Natural killer cell (primary cell): Measurements from ENCODE around the gene MEI4. TPM values are rescaled to one million over a fixed set of nuclear protein-coding genes. Genes with fewer than 3 reads are reported as not detected.

ENCODE experiments used
- ATAC-seq, 3 donors: fragments of 150-1000 bp in 2 of 3; fragments of 200-7000 bp in 1 of 3; cut with Tn5 transposase; 1 replicate in 1 of 3; 2 replicates in 2 of 3; pipeline ENCODE4 v1.10.0; 2021; ENCODE audit warnings: mild to moderate bottlenecking in 2 of 3, moderate library complexity in 2 of 3
- DNase-seq, 2 donors: peaks; one replicate each; pipeline versions ENCODE4 v3.0.0 to v3.0.0-alpha.2; 2013 to 2021; ENCODE audit warnings: mixed read lengths in 1 of 2
- H3K27ac ChIP-seq: one replicate; pipeline ENCODE4 v1.5.1; 2013; ENCODE audit warnings: mild to moderate bottlenecking, low read length
- H3K27me3 ChIP-seq: one replicate; pipeline ENCODE4 v1.6.1; 2013; ENCODE audit warnings: low read length; ENCODE audit not compliant: control insufficient read depth, insufficient read depth
- H3K36me3 ChIP-seq: one replicate; pipeline ENCODE4 v1.6.1; 2013; ENCODE audit warnings: low read length; ENCODE audit not compliant: control insufficient read depth, insufficient read depth
- H3K4me1 ChIP-seq: one replicate; pipeline ENCODE4 v1.6.1; 2013; ENCODE audit warnings: low read length; ENCODE audit not compliant: control insufficient read depth, insufficient read depth
- H3K4me3 ChIP-seq: one replicate; pipeline ENCODE4 v1.5.1; 2013; ENCODE audit warnings: low read length
- H3K9me3 ChIP-seq: one replicate; pipeline ENCODE4 v1.6.1; 2013; ENCODE audit warnings: low read length; ENCODE audit not compliant: control insufficient read depth, insufficient read depth
- H3K27ac Mint-ChIP-seq, 2 donors: one replicate each; pipeline ENCODE4 v1.8.0; 2022; ENCODE audit warnings: mild to moderate bottlenecking in 2 of 2, mixed read lengths in 2 of 2, moderate library complexity in 1 of 2
- H3K27me3 Mint-ChIP-seq, 2 donors: one replicate each; pipeline ENCODE4 v1.8.0; 2022; ENCODE audit warnings: low read depth in 2 of 2, mixed read lengths in 2 of 2
- H3K36me3 Mint-ChIP-seq: one replicate; pipeline ENCODE4 v1.8.0; 2022; ENCODE audit warnings: mixed read lengths
- H3K4me1 Mint-ChIP-seq, 2 donors: one replicate each; pipeline ENCODE4 v1.8.0; 2022; ENCODE audit warnings: mixed read lengths in 2 of 2
- H3K4me3 Mint-ChIP-seq: one replicate; pipeline ENCODE4 v1.8.0; 2022; ENCODE audit warnings: mild to moderate bottlenecking, moderate library complexity, mixed read lengths
- H3K9me3 Mint-ChIP-seq, 2 donors: one replicate each; pipeline ENCODE4 v1.8.0; 2022; ENCODE audit warnings: mixed read lengths in 2 of 2
- CTCF ChIP-seq: fragments of 200-600 bp; IDR thresholded peaks from one replicate; pipeline ENCODE4 v1.8.0; 2022; ENCODE audit warnings: antibody characterized with exemption
- WGBS: methylation state at CpG from one replicate; pipeline ENCODE4 v1.1.7; 2013; ENCODE audit warnings: missing lambda C conversion rate; ENCODE audit not compliant: insufficient coverage; 5-methylcytosine and 5-hydroxymethylcytosine counted together
- intact Hi-C: fragments of 100-400 bp; cut with micrococcal nuclease; formaldehyde crosslinking; loops from one replicate; pipeline ENCODE4 v1.14.2; 2022
- total RNA-seq, 4 donors: library from RNA; stranded (reverse); fragments of 120-200 nt in 1 of 4; gene quantifications; one replicate each; pipeline versions ENCODE4 v1.2.3 to v1.2.4, GENCODE V29; 2013 to 2022

The MEI4 gene
- total RNA-seq, 3 donors from 2014 or later (not counting 1 experiment from before 2014, with no cell fraction given), result not detected

GRCh38 chr6:77812304-77812703, 159.5 kb downstream of the MEI4 start:
- H3K9me3 Mint-ChIP-seq, result peaks cover 8 to 16% of the 10 kb centered on the region in 2 donors
- no peak for TF ChIP-seq CTCF
- Histone ChIP-seq H3K27me3 (no peaks in the 10 kb centered on the region), H3K4me3 (no peak overlapping the region), H3K4me1 (no peaks in the 10 kb centered on the region), H3K36me3 (no peaks in the 10 kb centered on the region), H3K27ac (no peak overlapping the region), H3K9me3 (no peaks in the 10 kb centered on the region)
- intact Hi-C loops, result no loop called here
- no peaks in the 10 kb centered on the region for H3K27me3 Mint-ChIP-seq
- DNase-seq (no peak), ATAC-seq (no peak)
- no peaks in the 10 kb centered on the region for H3K4me1 Mint-ChIP-seq
- no peak overlapping the region for H3K4me3 Mint-ChIP-seq
- 73% methylated on average over 1 of the region's 1 CpG for WGBS
- no peaks in the 10 kb centered on the region for H3K36me3 Mint-ChIP-seq
- no peak overlapping the region for H3K27ac Mint-ChIP-seq

- Mint-ChIP-seq H3K4me1 (no peaks in the 10 kb centered on the region), H3K27me3 (no peaks in the 10 kb centered on the region), H3K36me3 (no peaks in the 10 kb centered on the region), H3K9me3 (peaks cover 8 to 18% of the 10 kb centered on the region in 2 donors), H3K4me3 (no peak overlapping the region), H3K27ac (no peak overlapping the region)
- H3K9me3 ChIP-seq, result no peaks in the 10 kb centered on the region
- intact Hi-C loops, result no loop called here
- no peak for TF ChIP-seq CTCF
- no peaks in the 10 kb centered on the region for H3K36me3 ChIP-seq
- H3K4me3 ChIP-seq, result no peak overlapping the region
- DNase-seq, result no peak
- 92% methylated on average over 1 of the region's 1 CpG for WGBS
- H3K27ac ChIP-seq, result no peak overlapping the region
- no peaks in the 10 kb centered on the region for H3K4me1 ChIP-seq
- H3K27me3 ChIP-seq, result no peaks in the 10 kb centered on the region
- ATAC-seq, result no peak
Observed at GRCh38 chr6:77813090-77813489, 160.3 kb downstream of the MEI4 start.

GRCh38 chr6:77814119-77814518, 161.3 kb downstream of the MEI4 start:
- no peaks in the 10 kb centered on the region for H3K27me3 ChIP-seq
- 94% methylated on average over 1 of the region's 1 CpG for WGBS
- H3K9me3 Mint-ChIP-seq, result peaks cover 3 to 11% of the 10 kb centered on the region in 2 donors
- H3K4me1 ChIP-seq, result no peaks in the 10 kb centered on the region
- H3K9me3 ChIP-seq, result no peaks in the 10 kb centered on the region
- H3K4me3 ChIP-seq, result no peak overlapping the region
- intact Hi-C loops, result no loop called here
- H3K4me3 Mint-ChIP-seq, result no peak overlapping the region
- no peak overlapping the region for H3K27ac ChIP-seq
- DNase-seq (no peak), ATAC-seq (no peak)
- H3K4me1 Mint-ChIP-seq, result no peaks in the 10 kb centered on the region
- TF ChIP-seq CTCF, result no peak
- no peak overlapping the region for H3K27ac Mint-ChIP-seq
- H3K36me3 Mint-ChIP-seq, result no peaks in the 10 kb centered on the region
- no peaks in the 10 kb centered on the region for H3K36me3 ChIP-seq
- H3K27me3 Mint-ChIP-seq, result no peaks in the 10 kb centered on the region

GRCh38 chr6:77815531-77815930, 162.7 kb downstream of the MEI4 start:
- no peak overlapping the region for H3K27ac Mint-ChIP-seq
- Histone ChIP-seq H3K9me3 (no peaks in the 10 kb centered on the region), H3K4me1 (no peaks in the 10 kb centered on the region), H3K4me3 (no peak overlapping the region), H3K27ac (no peak overlapping the region), H3K36me3 (no peaks in the 10 kb centered on the region), H3K27me3 (no peaks in the 10 kb centered on the region)
- H3K27me3 Mint-ChIP-seq, result no peaks in the 10 kb centered on the region
- no peak for DNase-seq
- no peak for ATAC-seq
- intact Hi-C loops, result no loop called here
- no peak overlapping the region for H3K4me3 Mint-ChIP-seq
- no peaks in the 10 kb centered on the region for H3K36me3 Mint-ChIP-seq
- H3K9me3 Mint-ChIP-seq, result peaks cover 2 to 8% of the 10 kb centered on the region in 2 donors
- no peak for TF ChIP-seq CTCF
- H3K4me1 Mint-ChIP-seq, result no peaks in the 10 kb centered on the region
